ENCODE measurements around the gene WDR20.

DNA sequence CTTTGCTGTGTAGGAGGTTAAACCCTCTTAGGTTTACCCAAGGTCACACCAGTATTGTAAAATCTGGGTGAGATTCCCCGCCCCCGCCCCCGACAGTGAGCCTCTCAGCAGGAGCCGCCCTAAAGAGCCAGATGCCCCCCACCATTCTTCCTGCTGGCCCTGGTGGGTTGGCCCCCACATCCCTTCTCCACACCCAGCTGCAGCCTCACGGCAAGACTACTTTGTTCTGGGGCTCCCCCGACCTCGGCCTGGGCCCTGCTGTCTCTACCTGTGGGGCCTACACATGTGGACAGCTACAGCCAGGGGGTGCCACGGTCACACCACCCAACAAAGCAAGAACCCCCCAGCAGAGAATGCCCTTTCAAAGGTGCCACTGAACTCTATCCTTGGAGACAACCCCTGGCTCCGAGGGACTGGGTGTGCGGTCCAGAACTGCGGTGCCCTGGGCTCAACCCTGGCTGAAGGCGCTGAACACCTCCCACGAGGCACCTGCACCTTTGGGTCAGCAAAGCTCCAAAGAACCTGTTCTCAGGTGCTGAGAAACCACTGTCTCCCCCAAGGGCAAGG, 82.4 kb downstream of the WDR20 start:
- TF ChIP-seq CTBP1 (IDR thresholded peaks at IDR 0.05; ENCODE audit: borderline replicate concordance) (no peak), FOXM1 (IDR thresholded peaks at IDR 0.05; ENCODE audit: borderline replicate concordance) (no peak), SP1 (IDR thresholded peaks at IDR 0.05) (no peak), ARNT (IDR thresholded peaks at IDR 0.05) (no peak), LEF1 (IDR thresholded peaks at IDR 0.05; ENCODE audit: borderline replicate concordance) (no peak), FOXA1 (IDR thresholded peaks at IDR 0.05) (no peak), SUZ12 (IDR thresholded peaks at IDR 0.05) (no peak), NFRKB (IDR thresholded peaks at IDR 0.05) (no peak), TARDBP (IDR thresholded peaks at IDR 0.05) (no peak)
- TF ChIP-seq, protein P1, sequence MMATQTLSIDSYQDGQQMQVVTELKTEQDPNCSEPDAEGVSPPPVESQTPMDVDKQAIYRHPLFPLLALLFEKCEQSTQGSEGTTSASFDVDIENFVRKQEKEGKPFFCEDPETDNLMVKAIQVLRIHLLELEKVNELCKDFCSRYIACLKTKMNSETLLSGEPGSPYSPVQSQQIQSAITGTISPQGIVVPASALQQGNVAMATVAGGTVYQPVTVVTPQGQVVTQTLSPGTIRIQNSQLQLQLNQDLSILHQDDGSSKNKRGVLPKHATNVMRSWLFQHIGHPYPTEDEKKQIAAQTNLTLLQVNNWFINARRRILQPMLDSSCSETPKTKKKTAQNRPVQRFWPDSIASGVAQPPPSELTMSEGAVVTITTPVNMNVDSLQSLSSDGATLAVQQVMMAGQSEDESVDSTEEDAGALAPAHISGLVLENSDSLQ (IDR thresholded peaks at IDR 0.05): no peak

All from HEK293T (cell line).